Measurements from ENCODE around the gene DCAF12L2.

Gene DCAF12L2

DNA sequence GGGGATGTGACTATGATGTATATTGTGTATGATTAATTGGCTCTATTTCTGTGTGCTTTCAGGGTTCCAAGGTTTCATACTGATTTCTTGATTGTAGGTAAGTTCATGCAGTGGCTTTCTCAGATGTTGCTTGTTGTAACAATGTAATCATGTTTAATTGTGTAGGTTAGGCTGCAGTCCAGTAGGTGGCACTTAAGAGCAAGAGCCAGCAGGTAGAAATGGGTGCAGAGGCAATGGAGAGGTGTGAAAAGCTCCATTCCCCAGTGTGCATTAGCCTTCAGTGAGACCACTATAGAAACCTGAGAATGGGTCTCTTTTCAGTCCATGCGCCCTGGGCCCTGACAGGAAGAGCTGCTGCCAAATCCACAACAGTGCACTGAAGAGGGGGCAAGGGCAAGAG is 28.2 kb downstream of the DCAF12L2 start:
- FAIRE-seq (no peak), DNase-seq (ENCODE audit: insufficient read length, low spot score) (no peak)
- TF ChIP-seq POLR2A (IDR thresholded peaks at IDR 0.05; ENCODE audit: low read depth, low read length) = no peak
- TF ChIP-seq SPI1 (IDR thresholded peaks at IDR 0.05; ENCODE audit: low read depth, low read length) = no peak
- TF ChIP-seq POU2F2 (IDR thresholded peaks at IDR 0.05; ENCODE audit: low read depth, low read length) = no peak
- no peak for TF ChIP-seq POLR2AphosphoS5 (IDR thresholded peaks at IDR 0.05; ENCODE audit: low read depth, low read length)
- TF ChIP-seq PAX5 (IDR thresholded peaks at IDR 0.05; ENCODE audit: insufficient read depth, low read length, severe bottlenecking) = no peak
- no peak for TF ChIP-seq TAF1 (IDR thresholded peaks at IDR 0.05; ENCODE audit: low read depth, low read length)

GRCh38 chrX:126124721-126125120 is 41.4 kb downstream of the DCAF12L2 start:
- FAIRE-seq = no peak
- no peak for DNase-seq (ENCODE audit: insufficient read length, low spot score)
- TF ChIP-seq POU2F2 (IDR thresholded peaks at IDR 0.05; ENCODE audit: low read depth, low read length) = no peak
- no peak for TF ChIP-seq POLR2A (IDR thresholded peaks at IDR 0.05; ENCODE audit: low read depth, low read length)
